ENCODE data around the gene SGSH.

DNA sequence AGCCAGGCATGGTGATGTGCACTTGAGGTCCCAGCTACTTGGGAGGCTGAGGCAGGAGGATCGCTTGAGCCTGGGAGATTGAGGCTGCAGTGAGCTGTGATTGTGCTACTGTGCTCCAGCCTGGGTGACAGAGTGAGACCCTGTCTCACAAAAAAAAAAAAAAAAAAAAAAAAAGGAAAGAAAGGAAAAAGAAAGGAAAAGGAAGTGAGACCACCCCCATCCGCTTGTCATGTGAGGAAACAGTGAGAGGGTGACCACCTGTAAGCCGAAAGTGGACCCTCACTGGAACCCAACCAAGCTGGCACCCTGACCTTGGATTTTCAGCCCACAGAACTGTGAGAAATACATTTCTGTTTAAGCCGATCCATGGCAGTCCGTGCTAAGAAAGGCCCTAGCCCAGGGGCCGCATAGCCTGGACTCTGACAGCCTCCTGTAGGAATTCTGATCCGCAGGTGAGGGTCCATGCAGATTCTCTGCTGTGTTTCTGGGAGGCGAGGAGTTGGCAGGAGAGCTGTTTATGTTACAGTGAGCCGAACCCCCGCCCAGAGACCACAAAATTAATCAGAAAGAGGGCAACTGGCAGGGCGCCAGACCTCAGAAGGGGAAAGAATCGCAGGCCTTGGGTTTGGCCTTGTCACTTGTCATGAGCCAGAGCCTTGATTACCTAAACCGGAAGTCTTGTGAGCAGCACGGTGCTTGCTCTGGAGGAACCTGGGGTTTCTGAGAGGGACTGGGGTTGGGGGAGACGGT, 945 bp downstream of the SGSH start:
- TF ChIP-seq, protein P1, sequence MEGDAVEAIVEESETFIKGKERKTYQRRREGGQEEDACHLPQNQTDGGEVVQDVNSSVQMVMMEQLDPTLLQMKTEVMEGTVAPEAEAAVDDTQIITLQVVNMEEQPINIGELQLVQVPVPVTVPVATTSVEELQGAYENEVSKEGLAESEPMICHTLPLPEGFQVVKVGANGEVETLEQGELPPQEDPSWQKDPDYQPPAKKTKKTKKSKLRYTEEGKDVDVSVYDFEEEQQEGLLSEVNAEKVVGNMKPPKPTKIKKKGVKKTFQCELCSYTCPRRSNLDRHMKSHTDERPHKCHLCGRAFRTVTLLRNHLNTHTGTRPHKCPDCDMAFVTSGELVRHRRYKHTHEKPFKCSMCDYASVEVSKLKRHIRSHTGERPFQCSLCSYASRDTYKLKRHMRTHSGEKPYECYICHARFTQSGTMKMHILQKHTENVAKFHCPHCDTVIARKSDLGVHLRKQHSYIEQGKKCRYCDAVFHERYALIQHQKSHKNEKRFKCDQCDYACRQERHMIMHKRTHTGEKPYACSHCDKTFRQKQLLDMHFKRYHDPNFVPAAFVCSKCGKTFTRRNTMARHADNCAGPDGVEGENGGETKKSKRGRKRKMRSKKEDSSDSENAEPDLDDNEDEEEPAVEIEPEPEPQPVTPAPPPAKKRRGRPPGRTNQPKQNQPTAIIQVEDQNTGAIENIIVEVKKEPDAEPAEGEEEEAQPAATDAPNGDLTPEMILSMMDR (IDR thresholded peaks at IDR 0.05): no peak
- TF ChIP-seq EZH2 (IDR thresholded peaks at IDR 0.05) (no peak), EZH2phosphoT487 (IDR thresholded peaks at IDR 0.05) (no peak)

Data from neural progenitor cell (in vitro differentiated cells).